ENCODE data around the gene MAP7.
"Not testable (repeated sequence)": the region's sequence is repeated elsewhere in the genome, so short reads cannot be mapped to it uniquely, and the experiment has no call there.

The MAP7 gene

DNA sequence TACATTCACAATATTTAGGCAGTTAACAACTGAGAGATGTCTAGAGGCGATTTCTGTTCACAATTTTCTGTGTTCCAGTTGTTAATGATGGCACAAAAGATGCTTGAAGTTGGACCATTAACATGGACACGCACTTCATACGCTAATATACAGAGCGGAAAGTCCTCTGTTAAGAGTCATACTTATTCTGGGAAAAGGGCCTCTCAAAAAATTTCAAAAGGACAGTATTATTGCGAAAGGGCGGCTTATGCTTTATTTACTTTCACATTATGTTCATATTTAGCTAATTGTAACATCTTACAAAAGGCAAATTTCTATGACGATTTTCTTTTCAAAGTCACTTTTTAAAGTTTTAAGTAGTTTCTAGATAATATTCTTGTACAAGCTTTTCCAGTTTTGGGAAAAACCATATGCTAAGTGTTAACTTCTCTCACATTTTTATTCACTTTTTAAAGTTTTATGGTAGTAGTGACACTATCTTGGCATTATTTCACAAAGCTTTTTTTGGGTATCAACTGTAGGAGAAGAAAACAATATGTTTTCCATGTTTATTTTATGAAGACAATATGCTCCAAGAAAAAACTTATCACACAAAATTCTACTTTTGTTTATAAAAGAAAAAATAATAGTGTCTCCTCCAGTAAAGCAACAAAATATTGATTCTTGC is 62.3 kb downstream of the MAP7 start:
- H3K4me1 ChIP-seq (ENCODE audit: control insufficient read depth, insufficient read depth, low read length) = no peaks in the 10 kb centered on the region
- H3K9me3 ChIP-seq (ENCODE audit: control insufficient read depth, insufficient read depth, low read depth, low read length) = no peaks in the 10 kb centered on the region
- no peak overlapping the region for H3K27ac ChIP-seq (ENCODE audit: low read depth, low read length)
- no peaks in the 10 kb centered on the region for H3K36me3 ChIP-seq (ENCODE audit: control insufficient read depth, insufficient read depth, low read length)
- no peak overlapping the region for H3K9ac ChIP-seq (ENCODE audit: low read length)
- no peaks in the 10 kb centered on the region for H3K27me3 ChIP-seq (ENCODE audit: control insufficient read depth, insufficient read depth, low read length)
- no peak overlapping the region for H3K4me3 ChIP-seq (ENCODE audit: low read depth, low read length)

DNA sequence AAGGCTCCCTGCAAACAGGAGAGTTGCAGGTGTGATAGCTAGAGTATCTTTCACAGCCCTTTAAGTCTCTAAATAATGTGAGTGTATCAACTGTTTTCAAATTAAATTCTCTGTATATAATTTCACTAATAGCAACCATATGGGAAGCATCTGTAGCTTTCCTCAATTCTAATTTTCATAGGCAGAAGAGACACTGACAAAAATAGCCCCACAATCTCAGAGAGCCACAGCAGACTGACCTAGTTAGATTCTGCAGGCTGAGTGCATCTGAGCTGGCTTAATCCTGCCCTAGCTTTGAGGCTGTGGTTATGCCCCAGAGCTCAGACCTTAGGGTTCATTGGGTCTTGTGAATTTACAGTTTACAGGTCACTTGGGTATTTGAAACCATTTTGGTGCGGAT is 63.9 kb downstream of the MAP7 start:
- H3K9ac ChIP-seq (ENCODE audit: low read length) = no peak overlapping the region
- H3K4me1 ChIP-seq (ENCODE audit: control insufficient read depth, insufficient read depth, low read length) = no peaks in the 10 kb centered on the region
- no peak overlapping the region for H3K27ac ChIP-seq (ENCODE audit: low read depth, low read length)
- H3K4me3 ChIP-seq (ENCODE audit: low read depth, low read length) = no peak overlapping the region
- H3K36me3 ChIP-seq (ENCODE audit: control insufficient read depth, insufficient read depth, low read length) = no peaks in the 10 kb centered on the region
- H3K9me3 ChIP-seq (ENCODE audit: control insufficient read depth, insufficient read depth, low read depth, low read length) = no peaks in the 10 kb centered on the region
- H3K27me3 ChIP-seq (ENCODE audit: control insufficient read depth, insufficient read depth, low read length) = no peaks in the 10 kb centered on the region

- Histone ChIP-seq H3K27ac (ENCODE audit: low read depth, low read length) (no peak overlapping the region), H3K9ac (ENCODE audit: low read length) (no peak overlapping the region), H3K4me3 (ENCODE audit: low read depth, low read length) (no peak overlapping the region), H3K27me3 (ENCODE audit: control insufficient read depth, insufficient read depth, low read length) (no peaks in the 10 kb centered on the region), H3K9me3 (ENCODE audit: control insufficient read depth, insufficient read depth, low read depth, low read length) (no peaks in the 10 kb centered on the region), H3K4me1 (ENCODE audit: control insufficient read depth, insufficient read depth, low read length) (no peaks in the 10 kb centered on the region), H3K36me3 (ENCODE audit: control insufficient read depth, insufficient read depth, low read length) (no peaks in the 10 kb centered on the region)
These were observed 66.3 kb downstream of the MAP7 start for GRCh38 chr6:136483906-136484305.

- not testable (repeated sequence) for H3K27ac ChIP-seq (ENCODE audit: low read depth, low read length); H3K27me3 ChIP-seq (ENCODE audit: control insufficient read depth, insufficient read depth, low read length); H3K4me1 ChIP-seq (ENCODE audit: control insufficient read depth, insufficient read depth, low read length); H3K9ac ChIP-seq (ENCODE audit: low read length); H3K36me3 ChIP-seq (ENCODE audit: control insufficient read depth, insufficient read depth, low read length); H3K9me3 ChIP-seq (ENCODE audit: control insufficient read depth, insufficient read depth, low read depth, low read length); H3K4me3 ChIP-seq (ENCODE audit: low read depth, low read length)
These were observed 67.2 kb downstream of the MAP7 start for GRCh38 chr6:136483005-136483404.

GRCh38 chr6:136477548-136477947 is 72.7 kb downstream of the MAP7 start:
- Histone ChIP-seq H3K27ac (ENCODE audit: low read depth, low read length) (no peak overlapping the region), H3K36me3 (ENCODE audit: control insufficient read depth, insufficient read depth, low read length) (no peaks in the 10 kb centered on the region), H3K9me3 (ENCODE audit: control insufficient read depth, insufficient read depth, low read depth, low read length) (no peaks in the 10 kb centered on the region), H3K27me3 (ENCODE audit: control insufficient read depth, insufficient read depth, low read length) (no peaks in the 10 kb centered on the region), H3K9ac (ENCODE audit: low read length) (no peak overlapping the region), H3K4me1 (ENCODE audit: control insufficient read depth, insufficient read depth, low read length) (no peaks in the 10 kb centered on the region; the same call in 1 of the 2 replicates), H3K4me3 (ENCODE audit: low read depth, low read length) (no peak overlapping the region)

DNA sequence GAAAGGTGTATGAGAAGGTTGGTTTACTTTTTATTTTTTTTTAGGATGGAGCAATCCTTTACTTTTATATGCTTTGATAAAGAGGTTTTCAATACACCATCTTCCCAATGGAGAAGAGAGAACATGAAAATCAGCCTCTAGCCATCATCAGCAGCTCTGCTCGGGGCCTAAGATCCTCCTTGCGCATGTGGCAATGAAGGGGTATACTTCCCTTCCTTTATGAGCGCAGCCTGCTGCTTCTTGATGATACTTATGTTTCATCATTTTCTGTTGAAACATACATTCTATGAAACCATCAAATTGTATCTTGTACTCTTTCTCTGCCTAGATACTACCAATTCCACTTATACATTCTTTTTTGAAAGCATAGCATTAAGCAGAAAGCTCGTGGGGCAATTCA is 74.5 kb downstream of the MAP7 start:
- Histone ChIP-seq H3K27me3 (ENCODE audit: control insufficient read depth, insufficient read depth, low read length) (no peaks in the 10 kb centered on the region), H3K4me3 (ENCODE audit: low read depth, low read length) (no peak overlapping the region), H3K36me3 (ENCODE audit: control insufficient read depth, insufficient read depth, low read length) (no peaks in the 10 kb centered on the region), H3K9me3 (ENCODE audit: control insufficient read depth, insufficient read depth, low read depth, low read length) (no peaks in the 10 kb centered on the region), H3K9ac (ENCODE audit: low read length) (no peak overlapping the region), H3K27ac (ENCODE audit: low read depth, low read length) (no peak overlapping the region), H3K4me1 (ENCODE audit: control insufficient read depth, insufficient read depth, low read length) (peaks cover 4% of the 10 kb centered on the region; the same call in 1 of the 2 replicates)

- H3K9ac ChIP-seq (ENCODE audit: low read length) = no peak overlapping the region
- no peak overlapping the region for H3K27ac ChIP-seq (ENCODE audit: low read depth, low read length)
- no peaks in the 10 kb centered on the region for H3K36me3 ChIP-seq (ENCODE audit: control insufficient read depth, insufficient read depth, low read length)
- no peaks in the 10 kb centered on the region for H3K27me3 ChIP-seq (ENCODE audit: control insufficient read depth, insufficient read depth, low read length)
- H3K4me1 ChIP-seq (ENCODE audit: control insufficient read depth, insufficient read depth, low read length) = peaks cover 10% of the 10 kb centered on the region; the same call in 1 of the 2 replicates
- H3K9me3 ChIP-seq (ENCODE audit: control insufficient read depth, insufficient read depth, low read depth, low read length) = no peaks in the 10 kb centered on the region
- H3K4me3 ChIP-seq (ENCODE audit: low read depth, low read length) = no peak overlapping the region
These were observed 76.0 kb downstream of the MAP7 start for GRCh38 chr6:136474241-136474640.

GRCh38 chr6:136471922-136472321 is 78.3 kb downstream of the MAP7 start:
- H3K27me3 ChIP-seq (ENCODE audit: control insufficient read depth, insufficient read depth, low read length) = no peaks in the 10 kb centered on the region
- no peaks in the 10 kb centered on the region for H3K9me3 ChIP-seq (ENCODE audit: control insufficient read depth, insufficient read depth, low read depth, low read length)
- peaks cover 14% of the 10 kb centered on the region; the same call in 1 of the 2 replicates for H3K4me1 ChIP-seq (ENCODE audit: control insufficient read depth, insufficient read depth, low read length)
- no peak overlapping the region for H3K9ac ChIP-seq (ENCODE audit: low read length)
- no peaks in the 10 kb centered on the region for H3K36me3 ChIP-seq (ENCODE audit: control insufficient read depth, insufficient read depth, low read length)
- H3K4me3 ChIP-seq (ENCODE audit: low read depth, low read length) = no peak overlapping the region
- no peak overlapping the region for H3K27ac ChIP-seq (ENCODE audit: low read depth, low read length)

DNA sequence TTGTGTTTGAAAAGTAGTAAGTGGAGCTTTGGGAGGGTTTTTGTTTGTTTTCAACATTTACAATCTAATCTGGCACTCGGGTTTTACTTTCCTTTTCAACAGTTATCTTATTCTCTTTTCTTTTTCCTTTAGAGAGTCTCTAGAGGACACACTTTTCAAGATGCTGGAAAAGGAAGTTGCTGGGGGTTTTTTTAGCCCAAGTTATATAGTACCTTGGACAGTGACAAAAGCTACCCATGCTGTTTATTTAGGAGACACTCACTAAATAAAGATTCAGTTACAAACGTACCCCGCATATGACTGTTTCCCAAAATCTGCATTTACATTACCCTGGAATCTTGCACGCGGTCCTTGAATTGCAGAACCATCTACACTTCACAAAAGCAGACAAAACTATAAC is 78.8 kb downstream of the MAP7 start:
- Histone ChIP-seq H3K36me3 (ENCODE audit: control insufficient read depth, insufficient read depth, low read length) (no peaks in the 10 kb centered on the region), H3K9ac (ENCODE audit: low read length) (no peak overlapping the region), H3K27ac (ENCODE audit: low read depth, low read length) (no peak overlapping the region), H3K4me1 (ENCODE audit: control insufficient read depth, insufficient read depth, low read length) (peaks cover 16% of the 10 kb centered on the region; the same call in 1 of the 2 replicates), H3K4me3 (ENCODE audit: low read depth, low read length) (no peak overlapping the region), H3K9me3 (ENCODE audit: control insufficient read depth, insufficient read depth, low read depth, low read length) (no peaks in the 10 kb centered on the region), H3K27me3 (ENCODE audit: control insufficient read depth, insufficient read depth, low read length) (no peaks in the 10 kb centered on the region)

DNA sequence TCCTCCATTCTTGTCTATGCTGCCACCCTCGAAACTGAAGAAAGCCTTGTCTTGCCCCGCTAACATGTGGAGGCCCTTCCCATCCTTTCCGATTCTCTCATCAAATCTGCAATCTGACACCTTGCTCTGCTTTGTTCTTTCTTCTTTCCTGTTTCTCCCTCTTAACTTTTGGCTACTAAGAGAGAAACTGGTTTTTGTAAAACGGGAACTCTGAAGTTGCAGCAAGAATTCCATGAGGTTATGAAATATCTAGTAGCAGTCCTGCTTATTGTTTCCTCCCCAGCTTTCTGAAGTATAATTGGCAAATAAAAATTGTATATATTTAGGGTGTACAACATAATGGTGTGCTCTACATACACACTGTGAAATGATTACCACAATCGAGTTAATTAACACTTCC is 80.2 kb downstream of the MAP7 start:
- no peaks in the 10 kb centered on the region for H3K9me3 ChIP-seq (ENCODE audit: control insufficient read depth, insufficient read depth, low read depth, low read length)
- peaks cover 16% of the 10 kb centered on the region; the same call in 1 of the 2 replicates for H3K4me1 ChIP-seq (ENCODE audit: control insufficient read depth, insufficient read depth, low read length)
- no peak overlapping the region for H3K4me3 ChIP-seq (ENCODE audit: low read depth, low read length)
- no peaks in the 10 kb centered on the region for H3K36me3 ChIP-seq (ENCODE audit: control insufficient read depth, insufficient read depth, low read length)
- H3K27ac ChIP-seq (ENCODE audit: low read depth, low read length) = no peak overlapping the region
- H3K9ac ChIP-seq (ENCODE audit: low read length) = no peak overlapping the region
- H3K27me3 ChIP-seq (ENCODE audit: control insufficient read depth, insufficient read depth, low read length) = no peaks in the 10 kb centered on the region

DNA sequence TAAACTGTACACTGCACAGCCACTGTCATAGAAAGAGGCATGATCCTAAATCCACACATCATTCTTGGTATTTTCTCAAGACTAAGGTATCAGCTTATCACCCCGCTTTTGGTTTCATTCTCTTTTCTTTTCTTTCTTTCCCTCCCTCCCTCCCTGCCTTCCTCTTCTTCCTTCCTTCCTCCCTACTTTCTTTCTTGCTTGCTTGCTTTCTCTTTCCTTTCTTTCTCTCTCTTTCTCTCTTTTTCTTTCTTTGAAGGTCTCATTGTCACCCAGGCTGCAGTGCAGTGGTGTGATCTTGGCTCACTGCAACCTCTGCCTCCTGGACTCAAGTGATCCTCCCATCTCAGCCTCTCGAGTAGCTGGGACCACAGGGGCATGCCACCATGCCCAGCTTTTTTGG is 81.1 kb downstream of the MAP7 start:
- peaks cover 16% of the 10 kb centered on the region; the same call in 1 of the 2 replicates for H3K4me1 ChIP-seq (ENCODE audit: control insufficient read depth, insufficient read depth, low read length)
- no peaks in the 10 kb centered on the region for H3K9me3 ChIP-seq (ENCODE audit: control insufficient read depth, insufficient read depth, low read depth, low read length)

More for the DNA sequence above, 81.1 kb downstream of the MAP7 start:
- Histone ChIP-seq H3K36me3 (ENCODE audit: control insufficient read depth, insufficient read depth, low read length) (no peaks in the 10 kb centered on the region), H3K27me3 (ENCODE audit: control insufficient read depth, insufficient read depth, low read length) (no peaks in the 10 kb centered on the region), H3K4me3 (ENCODE audit: low read depth, low read length) (no peak overlapping the region), H3K9ac (ENCODE audit: low read length) (no peak overlapping the region), H3K27ac (ENCODE audit: low read depth, low read length) (no peak overlapping the region)

Measured in HUES6 (cell line).